Limb (tissue), 2 donors: Measurements from ENCODE around the gene PGAP6.
"Not testable (repeated sequence)": the region's sequence is repeated elsewhere in the genome, so short reads cannot be mapped to it uniquely, and the experiment has no call there.

Experiments
- DNase-seq, 2 donors: peaks; one replicate each; pipeline ENCODE4 v3.0.0-alpha.2; 2016; ENCODE audit errors: extremely low spot score in 2 of 2

The PGAP6 gene

GRCh38 chr16:367333-367903, 14.4 kb downstream of the PGAP6 start:
- no peak for DNase-seq

- no peak for DNase-seq
Measured at GRCh38 chr16:366476-366875, 15.3 kb downstream of the PGAP6 start.

GRCh38 chr16:364595-365491, 16.9 kb downstream of the PGAP6 start:
- DNase-seq, result peak in 1 of 2 donors; percentile 35

GRCh38 chr16:363766-364490, 17.9 kb downstream of the PGAP6 start:
- DNase-seq, result no peak

- DNase-seq, result no peak
Measured at GRCh38 chr16:363110-363765, 18.5 kb downstream of the PGAP6 start.

- not testable (repeated sequence) for DNase-seq
Measured at GRCh38 chr16:362702-362999, 19.1 kb downstream of the PGAP6 start.

GRCh38 chr16:361872-362701, 19.7 kb downstream of the PGAP6 start:
- DNase-seq, result peak in 1 of 2 donors; percentile 72

- DNase-seq, result no peak
Measured at GRCh38 chr16:361341-361871, 20.4 kb downstream of the PGAP6 start.

GRCh38 chr16:360698-361336, 21.0 kb downstream of the PGAP6 start:
- no peak for DNase-seq

GRCh38 chr16:359871-360697, 21.7 kb downstream of the PGAP6 start:
- no peak for DNase-seq

- DNase-seq, result no peak
Measured at GRCh38 chr16:359067-359763, 22.6 kb downstream of the PGAP6 start.

- DNase-seq, result no peak
Measured at GRCh38 chr16:356741-357140, 25.0 kb downstream of the PGAP6 start.

- DNase-seq, result peak in 1 of 2 donors; percentile 29
Measured at GRCh38 chr16:354971-355461, 26.8 kb downstream of the PGAP6 start.

- DNase-seq, result peak in 1 of 2 donors; percentile 34
Measured at GRCh38 chr16:354291-354881, 27.4 kb downstream of the PGAP6 start.

- peak in 1 of 2 donors; percentile 34 for DNase-seq
Measured at GRCh38 chr16:353404-354290, 28.1 kb downstream of the PGAP6 start.

- peak; percentile 89 to 99 for DNase-seq
Measured at GRCh38 chr16:352547-353403, 29.0 kb downstream of the PGAP6 start, which contains the start of gene AXIN1. AXIN1 (minus strand) TSS chr16:352723; CDS start chr16:347025, 5,698 bp downstream.
